ENCODE measurements around the gene CLCNKB.
"Not testable (repeated sequence)": the region's sequence is repeated elsewhere in the genome, so short reads cannot be mapped to it uniquely, and the experiment has no call there.

CLCNKB gene

GRCh38 chr1:16058394-16059120 lies 15.0 kb downstream of the CLCNKB start:
- not testable (repeated sequence) for H2AFZ ChIP-seq (ENCODE audit: low read depth, low read length); H3K36me3 ChIP-seq (replicated peaks; ENCODE audit: low read depth, low read length); H3K9ac ChIP-seq (ENCODE audit: low read length); H3K4me3 ChIP-seq (ENCODE audit: low read length); H3K79me2 ChIP-seq (ENCODE audit: low read length); H3K9me3 ChIP-seq (ENCODE audit: insufficient read depth, low read length); H3K27ac ChIP-seq (ENCODE audit: low read length); H3K4me1 ChIP-seq (ENCODE audit: low read length); H4K20me1 ChIP-seq (ENCODE audit: insufficient read depth, low read length); H3K27me3 ChIP-seq (ENCODE audit: low read depth, low read length)
- H3K4me2 ChIP-seq (ENCODE audit: low read length) = peak overlapping the region; percentile 29; the same call in 1 of the 2 replicates

GRCh38 chr1:16061266-16061665 lies 17.7 kb downstream of the CLCNKB start:
- H3K9me3 ChIP-seq (ENCODE audit: insufficient read depth, low read length) = no peaks in the 10 kb centered on the region

GRCh38 chr1:16061989-16062686 lies 18.6 kb downstream of the CLCNKB start:
- H3K36me3 ChIP-seq (replicated peaks; ENCODE audit: low read depth, low read length); H3K4me2 ChIP-seq (ENCODE audit: low read length); H3K9ac ChIP-seq (ENCODE audit: low read length); H3K9me3 ChIP-seq (ENCODE audit: insufficient read depth, low read length); H3K4me3 ChIP-seq (ENCODE audit: low read length); H3K4me1 ChIP-seq (ENCODE audit: low read length); H3K79me2 ChIP-seq (ENCODE audit: low read length); H3K27ac ChIP-seq (ENCODE audit: low read length); H4K20me1 ChIP-seq (ENCODE audit: insufficient read depth, low read length); H2AFZ ChIP-seq (ENCODE audit: low read depth, low read length): not testable (repeated sequence)
- H3K27me3 ChIP-seq (ENCODE audit: low read depth, low read length) = peaks cover 18% of the 10 kb centered on the region; the same call in 1 of the 2 replicates

More at GRCh38 chr1:16061266-16061665, 17.7 kb downstream of the CLCNKB start:
- Histone ChIP-seq H2AFZ (ENCODE audit: low read depth, low read length) (no peak overlapping the region), H4K20me1 (ENCODE audit: insufficient read depth, low read length) (no peaks in the 10 kb centered on the region), H3K4me3 (ENCODE audit: low read length) (no peak overlapping the region), H3K4me1 (ENCODE audit: low read length) (peaks cover 6% of the 10 kb centered on the region; the same call in 1 of the 2 replicates), H3K9ac (ENCODE audit: low read length) (no peak overlapping the region), H3K36me3 (replicated peaks; ENCODE audit: low read depth, low read length) (no peaks in the 10 kb centered on the region), H3K79me2 (ENCODE audit: low read length) (no peaks in the 10 kb centered on the region), H3K27me3 (ENCODE audit: low read depth, low read length) (peaks cover 9% of the 10 kb centered on the region; the same call in 1 of the 2 replicates), H3K27ac (ENCODE audit: low read length) (no peak overlapping the region), H3K4me2 (ENCODE audit: low read length) (no peak overlapping the region)
- TF ChIP-seq CTCF (IDR thresholded peaks at IDR 0.05; ENCODE audit: low read depth, low read length) = no peak
- TF ChIP-seq EZH2phosphoT487 (IDR thresholded peaks at IDR 0.05; ENCODE audit: low read depth) = no peak

- not testable (repeated sequence) for H3K9ac ChIP-seq (ENCODE audit: low read length); H4K20me1 ChIP-seq (ENCODE audit: insufficient read depth, low read length); H3K4me1 ChIP-seq (ENCODE audit: low read length); H3K36me3 ChIP-seq (replicated peaks; ENCODE audit: low read depth, low read length); H3K27ac ChIP-seq (ENCODE audit: low read length); H2AFZ ChIP-seq (ENCODE audit: low read depth, low read length); H3K9me3 ChIP-seq (ENCODE audit: insufficient read depth, low read length); H3K4me3 ChIP-seq (ENCODE audit: low read length); H3K79me2 ChIP-seq (ENCODE audit: low read length); H3K4me2 ChIP-seq (ENCODE audit: low read length)
- H3K27me3 ChIP-seq (ENCODE audit: low read depth, low read length) = peaks cover 21% of the 10 kb centered on the region; the same call in 1 of the 2 replicates
Observed at GRCh38 chr1:16062687-16063075, 19.1 kb downstream of the CLCNKB start.

GRCh38 chr1:16063226-16063829 lies 19.7 kb downstream of the CLCNKB start:
- no peak overlapping the region for H3K4me3 ChIP-seq (ENCODE audit: low read length)

More at GRCh38 chr1:16063226-16063829, 19.7 kb downstream of the CLCNKB start:
- Histone ChIP-seq H3K36me3 (replicated peaks; ENCODE audit: low read depth, low read length) (no peaks in the 10 kb centered on the region), H3K27me3 (ENCODE audit: low read depth, low read length) (peaks cover 21% of the 10 kb centered on the region; the same call in 1 of the 2 replicates), H3K4me1 (ENCODE audit: low read length) (peaks cover 6% of the 10 kb centered on the region; the same call in 1 of the 2 replicates), H3K79me2 (ENCODE audit: low read length) (no peaks in the 10 kb centered on the region), H3K27ac (ENCODE audit: low read length) (no peak overlapping the region), H2AFZ (ENCODE audit: low read depth, low read length) (no peak overlapping the region), H3K9me3 (ENCODE audit: insufficient read depth, low read length) (no peaks in the 10 kb centered on the region), H4K20me1 (ENCODE audit: insufficient read depth, low read length) (no peaks in the 10 kb centered on the region), H3K9ac (ENCODE audit: low read length) (no peak overlapping the region), H3K4me2 (ENCODE audit: low read length) (no peak overlapping the region)
- TF ChIP-seq CTCF (IDR thresholded peaks at IDR 0.05; ENCODE audit: low read depth, low read length) = no peak
- TF ChIP-seq EZH2phosphoT487 (IDR thresholded peaks at IDR 0.05; ENCODE audit: low read depth) = no peak

Data from OCI-LY3 (cell line).